Activated T-cell treated with anti-CD3 and anti-CD28 coated beads, Interleukin-2, amount 50 U/mL, for 4 hours (primary cell): ENCODE data around the gene ENTHD1. TPM values are rescaled to one million over a fixed set of nuclear protein-coding genes. Genes with fewer than 3 reads are reported as not detected.
"Not testable (repeated sequence)": the region's sequence is repeated elsewhere in the genome, so short reads cannot be mapped to it uniquely, and the experiment has no call there.

ENCODE experiments used
- ATAC-seq, 2 donors: fragments of 200-7000 bp; cut with Tn5 transposase; one replicate each; pipeline ENCODE4 v1.10.0; 2021
- DNase-seq: peaks from one replicate; pipeline ENCODE4 v3.0.0-alpha.2; 2020
- H3K27me3 Mint-ChIP-seq: one replicate; pipeline ENCODE4 v1.8.0; 2021; ENCODE audit warnings: low read depth, mixed read lengths
- H3K36me3 Mint-ChIP-seq: one replicate; pipeline ENCODE4 v1.8.0; 2022; ENCODE audit warnings: mixed read lengths; ENCODE audit not compliant: insufficient read depth
- H3K4me1 Mint-ChIP-seq: one replicate; pipeline ENCODE4 v1.8.0; 2021; ENCODE audit warnings: low read depth, mixed read lengths
- H3K4me3 Mint-ChIP-seq: one replicate; pipeline ENCODE4 v1.8.0; 2021; ENCODE audit warnings: mild to moderate bottlenecking, moderate library complexity, mixed read lengths
- H3K9me3 Mint-ChIP-seq: one replicate; pipeline ENCODE4 v1.8.0; 2021; ENCODE audit warnings: mixed read lengths
- total RNA-seq, 3 donors: library from RNA; stranded (reverse); gene quantifications; one replicate each; pipeline ENCODE4 v1.2.1, GENCODE V29; 2021

ENTHD1 gene
- total RNA-seq, 3 donors from 2014 or later, result 0.38 to 0.53 (median 0.41) TPM

GRCh38 chr22:39739338-39740027 lies 154.1 kb downstream of the ENTHD1 start:
- Mint-ChIP-seq H3K4me3 (no peak overlapping the region), H3K9me3 (peaks cover 4% of the 10 kb centered on the region), H3K36me3 (no peaks in the 10 kb centered on the region), H3K4me1 (no peaks in the 10 kb centered on the region), H3K27me3 (peaks cover 6% of the 10 kb centered on the region)
- DNase-seq, result no peak
- no peak for ATAC-seq

GRCh38 chr22:39738746-39739145 lies 154.8 kb downstream of the ENTHD1 start:
- Mint-ChIP-seq H3K4me1 (no peaks in the 10 kb centered on the region), H3K9me3 (peaks cover 4% of the 10 kb centered on the region)

GRCh38 chr22:39735776-39736175 lies 157.8 kb downstream of the ENTHD1 start:
- DNase-seq, result no peak
- H3K4me3 Mint-ChIP-seq, result no peak overlapping the region
- no peak for ATAC-seq
- peaks cover 4% of the 10 kb centered on the region for H3K9me3 Mint-ChIP-seq
- H3K36me3 Mint-ChIP-seq, result no peaks in the 10 kb centered on the region
- H3K4me1 Mint-ChIP-seq, result no peaks in the 10 kb centered on the region
- peaks cover 9% of the 10 kb centered on the region for H3K27me3 Mint-ChIP-seq

More at GRCh38 chr22:39738746-39739145, 154.8 kb downstream of the ENTHD1 start:
- DNase-seq (no peak), ATAC-seq (no peak)
- H3K36me3 Mint-ChIP-seq, result no peaks in the 10 kb centered on the region
- no peak overlapping the region for H3K4me3 Mint-ChIP-seq
- H3K27me3 Mint-ChIP-seq, result peaks cover 6% of the 10 kb centered on the region

- Mint-ChIP-seq H3K27me3 (peaks cover 9% of the 10 kb centered on the region), H3K36me3 (no peaks in the 10 kb centered on the region), H3K4me3 (no peak overlapping the region), H3K4me1 (no peaks in the 10 kb centered on the region), H3K9me3 (peaks cover 4% of the 10 kb centered on the region)
- DNase-seq (no peak), ATAC-seq (no peak)
These were observed 158.7 kb downstream of the ENTHD1 start for GRCh38 chr22:39734866-39735265.

GRCh38 chr22:39734046-39734445 lies 159.5 kb downstream of the ENTHD1 start:
- ATAC-seq, H3K4me1 Mint-ChIP-seq, H3K36me3 Mint-ChIP-seq, H3K4me3 Mint-ChIP-seq, H3K9me3 Mint-ChIP-seq, H3K27me3 Mint-ChIP-seq, DNase-seq: not testable (repeated sequence)

GRCh38 chr22:39733191-39733590 lies 160.4 kb downstream of the ENTHD1 start:
- Mint-ChIP-seq H3K4me3 (no peak overlapping the region), H3K4me1 (no peaks in the 10 kb centered on the region), H3K36me3 (no peaks in the 10 kb centered on the region), H3K27me3 (peaks cover 9% of the 10 kb centered on the region), H3K9me3 (no peaks in the 10 kb centered on the region)
- no peak for ATAC-seq
- DNase-seq, result no peak

GRCh38 chr22:39732625-39733024 lies 160.9 kb downstream of the ENTHD1 start:
- Mint-ChIP-seq H3K27me3 (peaks cover 9% of the 10 kb centered on the region), H3K9me3 (no peaks in the 10 kb centered on the region), H3K36me3 (no peaks in the 10 kb centered on the region), H3K4me3 (no peak overlapping the region), H3K4me1 (no peaks in the 10 kb centered on the region)
- ATAC-seq, result no peak
- DNase-seq, result no peak

- no peak for DNase-seq
- no peak for ATAC-seq
- no peak overlapping the region for H3K4me3 Mint-ChIP-seq
- H3K4me1 Mint-ChIP-seq, result no peaks in the 10 kb centered on the region
- peaks cover 9% of the 10 kb centered on the region for H3K27me3 Mint-ChIP-seq
- H3K36me3 Mint-ChIP-seq, result no peaks in the 10 kb centered on the region
- H3K9me3 Mint-ChIP-seq, result no peaks in the 10 kb centered on the region
These were observed 161.5 kb downstream of the ENTHD1 start for GRCh38 chr22:39731881-39732555.

- no peaks in the 10 kb centered on the region for H3K4me1 Mint-ChIP-seq
- no peaks in the 10 kb centered on the region for H3K36me3 Mint-ChIP-seq
- peaks cover 7% of the 10 kb centered on the region for H3K27me3 Mint-ChIP-seq
- H3K4me3 Mint-ChIP-seq, result no peak overlapping the region
- ATAC-seq (no peak), DNase-seq (no peak)
- H3K9me3 Mint-ChIP-seq, result no peaks in the 10 kb centered on the region
These were observed 162.1 kb downstream of the ENTHD1 start for GRCh38 chr22:39731481-39731880.

GRCh38 chr22:39729141-39729934 lies 164.2 kb downstream of the ENTHD1 start:
- H3K4me3 Mint-ChIP-seq, result no peak overlapping the region
- no peaks in the 10 kb centered on the region for H3K4me1 Mint-ChIP-seq
- H3K36me3 Mint-ChIP-seq, result no peaks in the 10 kb centered on the region
- ATAC-seq (no peak), DNase-seq (no peak)
- H3K27me3 Mint-ChIP-seq, result peaks cover 3% of the 10 kb centered on the region
- H3K9me3 Mint-ChIP-seq, result no peaks in the 10 kb centered on the region

- DNase-seq (no peak), ATAC-seq (no peak)
- Mint-ChIP-seq H3K27me3 (peaks cover 3% of the 10 kb centered on the region), H3K9me3 (no peaks in the 10 kb centered on the region), H3K4me1 (no peaks in the 10 kb centered on the region), H3K4me3 (no peak overlapping the region), H3K36me3 (no peaks in the 10 kb centered on the region)
These were observed 165.2 kb downstream of the ENTHD1 start for GRCh38 chr22:39728236-39728860.

- Mint-ChIP-seq H3K36me3 (no peaks in the 10 kb centered on the region), H3K4me1 (no peaks in the 10 kb centered on the region), H3K9me3 (no peaks in the 10 kb centered on the region), H3K27me3 (no peaks in the 10 kb centered on the region), H3K4me3 (no peak overlapping the region)
- ATAC-seq (no peak), DNase-seq (no peak)
These were observed 166.0 kb downstream of the ENTHD1 start for GRCh38 chr22:39727541-39727940.

- no peak overlapping the region for H3K4me3 Mint-ChIP-seq
- H3K36me3 Mint-ChIP-seq, result no peaks in the 10 kb centered on the region
- H3K9me3 Mint-ChIP-seq, result no peaks in the 10 kb centered on the region
- no peaks in the 10 kb centered on the region for H3K27me3 Mint-ChIP-seq
- no peak for ATAC-seq
- H3K4me1 Mint-ChIP-seq, result no peaks in the 10 kb centered on the region
- DNase-seq, result no peak
These were observed 168.1 kb downstream of the ENTHD1 start for GRCh38 chr22:39725351-39726035.

GRCh38 chr22:39724857-39725256 lies 168.7 kb downstream of the ENTHD1 start:
- ATAC-seq (no peak), DNase-seq (no peak)

More at GRCh38 chr22:39724857-39725256, 168.7 kb downstream of the ENTHD1 start:
- Mint-ChIP-seq H3K36me3 (no peaks in the 10 kb centered on the region), H3K27me3 (no peaks in the 10 kb centered on the region), H3K4me1 (no peaks in the 10 kb centered on the region), H3K4me3 (no peak overlapping the region), H3K9me3 (no peaks in the 10 kb centered on the region)
